WTC11 (cell line): ENCODE data around the gene SUN2. TPM values are rescaled to one million over a fixed set of nuclear protein-coding genes. Genes with fewer than 3 reads are reported as not detected.

ENCODE experiments used
- ATAC-seq: fragments of 200-7000 bp; cut with Tn5 transposase; 2 replicates; pipeline ENCODE4 v1.10.0; 2021; ENCODE audit warnings: mild to moderate bottlenecking, moderate library complexity
- CTCF ChIA-PET: fragments of 300-600 bp; sonication (Branson Sonifier 250); formaldehyde crosslinking; loops from one replicate; lab custom pipeline; 2021; ENCODE audit warnings: antibody characterized with exemption; lab: Charles Lee
- POLR2A ChIA-PET: fragments of 350-600 bp; sonication (Branson Sonifier 250); formaldehyde crosslinking; loops from one replicate; lab custom pipeline; 2021; ENCODE audit warnings: antibody characterized with exemption; lab: Charles Lee
- DNase-seq: peaks from one replicate; pipeline ENCODE4 v3.0.0; 2021; ENCODE audit warnings: low spot score
- H3K27ac Mint-ChIP-seq: 2 replicates; pipeline ENCODE4 v1.8.0; 2021; ENCODE audit warnings: mixed read lengths
- H3K27me3 Mint-ChIP-seq: 2 replicates; pipeline ENCODE4 v1.8.0; 2021; ENCODE audit warnings: low read depth, mild to moderate bottlenecking, moderate library complexity, mixed read lengths
- H3K36me3 Mint-ChIP-seq: 2 replicates; pipeline ENCODE4 v1.8.0; 2021; ENCODE audit warnings: mixed read lengths
- H3K4me1 Mint-ChIP-seq: 2 replicates; pipeline ENCODE4 v1.8.0; 2022; ENCODE audit warnings: mixed read lengths
- H3K4me3 Mint-ChIP-seq: 2 replicates; pipeline ENCODE4 v1.8.0; 2021; ENCODE audit warnings: mild to moderate bottlenecking, moderate library complexity, mixed read lengths
- H3K9me3 Mint-ChIP-seq: 2 replicates; pipeline ENCODE4 v1.8.0; 2021; ENCODE audit warnings: mixed read lengths
- CREB1 ChIP-seq: sonication (generic); formaldehyde crosslinking; IDR thresholded peaks from 2 replicates; pipeline ENCODE4 v1.8.0; 2023; ENCODE audit warnings: mild to moderate bottlenecking, missing genetic modification reagents
- CREM ChIP-seq: sonication (generic); formaldehyde crosslinking; IDR thresholded peaks from 2 replicates; pipeline ENCODE4 v1.8.1; 2022; ENCODE audit warnings: mild to moderate bottlenecking, missing genetic modification reagents, moderate library complexity
- EMX1 ChIP-seq: fragments of 250-450 bp; sonication (Bioruptor Pico); IDR thresholded peaks from 2 replicates; pipeline ENCODE4 v1.8.0; 2021; ENCODE audit warnings: mild to moderate bottlenecking
- FOXP1 ChIP-seq: sonication (generic); formaldehyde crosslinking; IDR thresholded peaks from 2 replicates; pipeline ENCODE4 v1.8.0; 2022; ENCODE audit warnings: missing genetic modification reagents, mild to moderate bottlenecking, moderate library complexity, borderline replicate concordance
- HMGA2 ChIP-seq: fragments of 250-450 bp; sonication (Bioruptor Pico); IDR thresholded peaks from 2 replicates; pipeline ENCODE4 v1.4.0; 2021; ENCODE audit warnings: mild to moderate bottlenecking, moderate library complexity
- NR3C1 ChIP-seq: sonication (generic); formaldehyde crosslinking; conservative IDR thresholded peaks from 2 replicates; pipeline ENCODE4 v1.8.1; 2023; ENCODE audit warnings: low read depth, mild to moderate bottlenecking, missing genetic modification reagents
- SMAD3 ChIP-seq: sonication (generic); formaldehyde crosslinking; IDR thresholded peaks from 2 replicates; pipeline ENCODE4 v1.8.0; 2022; ENCODE audit warnings: missing genetic modification reagents, mild to moderate bottlenecking, borderline replicate concordance
- TCF7 ChIP-seq: sonication (generic); formaldehyde crosslinking; IDR thresholded peaks from 2 replicates; pipeline ENCODE4 v1.8.0; 2022; ENCODE audit warnings: mild to moderate bottlenecking, low read depth, missing genetic modification reagents, moderate library complexity
- TP53 ChIP-seq: sonication (generic); formaldehyde crosslinking; IDR thresholded peaks from 2 replicates; pipeline ENCODE4 v1.8.1; 2023; ENCODE audit warnings: mild to moderate bottlenecking, missing genetic modification reagents
- ZNF317 ChIP-seq: sonication (generic); formaldehyde crosslinking; IDR thresholded peaks from 2 replicates; pipeline ENCODE4 v1.8.1; 2023; ENCODE audit warnings: low read depth, mild to moderate bottlenecking, moderate library complexity, missing genetic modification reagents, borderline replicate concordance
- total RNA-seq: library from RNA; stranded (reverse); gene quantifications from 3 replicates; pipeline ENCODE4 v1.2.3, GENCODE V29; 2021
- TF ChIP-seq, protein P1 (sequence below): sonication (generic); formaldehyde crosslinking; IDR thresholded peaks from 2 replicates; pipeline ENCODE4 v1.8.0; 2022; ENCODE audit warnings: mild to moderate bottlenecking, missing genetic modification reagents
- TF ChIP-seq, protein P2 (sequence below): sonication (generic); formaldehyde crosslinking; IDR thresholded peaks from 2 replicates; pipeline ENCODE4 v1.8.1; 2023; ENCODE audit warnings: mild to moderate bottlenecking, missing genetic modification reagents, moderate library complexity
- TF ChIP-seq, protein P3 (sequence below): fragments of 250-450 bp; sonication (Bioruptor Pico); IDR thresholded peaks from 2 replicates; pipeline ENCODE4 v2.1.2; 2022; ENCODE audit warnings: mild to moderate bottlenecking, moderate library complexity
- TF ChIP-seq, protein P4 (sequence below): sonication (generic); formaldehyde crosslinking; IDR thresholded peaks from 2 replicates; pipeline ENCODE4 v1.8.1; 2022; ENCODE audit warnings: mild to moderate bottlenecking, moderate library complexity, missing genetic modification reagents
- TF ChIP-seq, protein P5 (sequence below): sonication (generic); formaldehyde crosslinking; IDR thresholded peaks from 2 replicates; pipeline ENCODE4 v1.8.1; 2022; ENCODE audit warnings: low read depth, mild to moderate bottlenecking, moderate library complexity, missing genetic modification reagents, borderline replicate concordance

SUN2 gene
- total RNA-seq, 1 experiment from 2014 or later: 30.1 TPM

DNA sequence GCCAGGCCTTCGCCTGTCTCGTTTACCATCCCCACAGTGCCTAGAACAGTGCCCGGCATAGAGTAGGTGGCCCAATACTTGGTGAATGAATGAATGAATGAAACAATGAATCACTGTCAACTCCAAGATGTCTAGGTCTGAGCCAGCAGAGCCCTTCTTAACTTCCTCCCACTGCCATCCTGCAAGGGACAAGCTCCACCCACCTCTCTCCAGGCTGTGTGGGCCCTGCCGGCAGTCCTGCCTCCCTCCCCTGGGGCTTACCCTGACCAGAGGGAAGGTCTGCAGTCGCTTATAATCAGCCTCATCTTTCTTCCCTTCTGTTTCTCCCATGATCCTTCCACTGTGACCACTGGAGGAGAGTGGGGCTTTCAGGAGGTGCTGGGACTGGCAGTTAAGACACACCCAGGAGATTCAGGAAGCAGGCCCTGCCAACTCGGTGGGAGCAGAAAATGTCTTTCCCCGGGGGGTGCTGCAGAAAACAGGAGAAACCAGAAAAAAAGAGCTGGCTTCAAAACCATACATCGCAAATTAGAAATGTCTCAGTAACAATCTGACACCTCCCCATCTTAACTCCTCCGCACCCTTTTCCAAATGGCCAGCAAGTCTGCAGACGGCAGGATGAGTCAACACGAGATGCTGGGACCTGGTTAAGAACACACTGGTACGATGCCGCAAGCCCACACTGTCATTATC lies 26.8 kb upstream of the SUN2 start:
- no peaks in the 10 kb centered on the region for H3K9me3 Mint-ChIP-seq
- no peak for DNase-seq
- POLR2A ChIA-PET: no interaction called here
- H3K36me3 Mint-ChIP-seq: no peaks in the 10 kb centered on the region
- no peak overlapping the region for H3K27ac Mint-ChIP-seq
- TF ChIP-seq, protein P1, sequence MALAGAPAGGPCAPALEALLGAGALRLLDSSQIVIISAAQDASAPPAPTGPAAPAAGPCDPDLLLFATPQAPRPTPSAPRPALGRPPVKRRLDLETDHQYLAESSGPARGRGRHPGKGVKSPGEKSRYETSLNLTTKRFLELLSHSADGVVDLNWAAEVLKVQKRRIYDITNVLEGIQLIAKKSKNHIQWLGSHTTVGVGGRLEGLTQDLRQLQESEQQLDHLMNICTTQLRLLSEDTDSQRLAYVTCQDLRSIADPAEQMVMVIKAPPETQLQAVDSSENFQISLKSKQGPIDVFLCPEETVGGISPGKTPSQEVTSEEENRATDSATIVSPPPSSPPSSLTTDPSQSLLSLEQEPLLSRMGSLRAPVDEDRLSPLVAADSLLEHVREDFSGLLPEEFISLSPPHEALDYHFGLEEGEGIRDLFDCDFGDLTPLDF (CRISPR knock-in tag): no peak
- TF ChIP-seq, protein P2, sequence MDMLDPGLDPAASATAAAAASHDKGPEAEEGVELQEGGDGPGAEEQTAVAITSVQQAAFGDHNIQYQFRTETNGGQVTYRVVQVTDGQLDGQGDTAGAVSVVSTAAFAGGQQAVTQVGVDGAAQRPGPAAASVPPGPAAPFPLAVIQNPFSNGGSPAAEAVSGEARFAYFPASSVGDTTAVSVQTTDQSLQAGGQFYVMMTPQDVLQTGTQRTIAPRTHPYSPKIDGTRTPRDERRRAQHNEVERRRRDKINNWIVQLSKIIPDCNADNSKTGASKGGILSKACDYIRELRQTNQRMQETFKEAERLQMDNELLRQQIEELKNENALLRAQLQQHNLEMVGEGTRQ (CRISPR knock-in tag): no peak
- TF ChIP-seq SMAD3 (CRISPR knock-in tag): no peak
- no peak for TF ChIP-seq TP53 (CRISPR knock-in tag)
- TF ChIP-seq TCF7 (CRISPR knock-in tag): no peak
- TF ChIP-seq EMX1 (CRISPR knock-in tag): no peak
- TF ChIP-seq ZNF317 (CRISPR knock-in tag): no peak
- no peak for TF ChIP-seq NR3C1
- no peak for TF ChIP-seq CREM (CRISPR knock-in tag)
- TF ChIP-seq, all 79 proteins: peak for 0
- ATAC-seq: peak; percentile 84
- H3K4me3 Mint-ChIP-seq: no peak overlapping the region
- CTCF ChIA-PET: interaction anchor here (2.0 to 6.9 kb wide), 2 partner anchors 14 to 16 kb away, joined by 7 to 60 read pairs; no protein-coding TSS in a partner anchor
- peaks cover 5% of the 10 kb centered on the region for H3K4me1 Mint-ChIP-seq
- H3K27me3 Mint-ChIP-seq: no peaks in the 10 kb centered on the region

DNA sequence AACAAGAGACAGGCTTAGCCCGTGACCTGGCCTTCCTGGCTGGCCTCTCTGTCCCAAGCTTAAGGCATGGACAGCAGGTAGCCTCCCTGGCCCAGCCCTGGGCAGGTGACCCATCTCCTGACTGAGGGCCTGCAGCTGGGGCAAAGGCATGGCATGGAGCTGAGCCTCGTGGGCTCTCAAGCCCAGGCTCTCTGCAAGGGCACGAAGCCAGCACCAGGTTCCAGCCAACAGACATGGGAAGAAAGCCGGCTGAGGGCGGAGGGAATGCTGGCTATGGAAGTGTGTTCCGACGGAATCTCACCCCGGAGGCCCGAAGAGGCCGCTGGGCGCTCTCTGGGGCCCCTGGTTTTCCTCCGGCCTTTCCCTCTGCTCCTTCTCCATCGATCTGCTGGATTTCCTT lies 25.2 kb upstream of the SUN2 start:
- Mint-ChIP-seq H3K4me1 (peaks cover 10% of the 10 kb centered on the region), H3K9me3 (no peaks in the 10 kb centered on the region), H3K27me3 (no peaks in the 10 kb centered on the region), H3K27ac (no peak overlapping the region), H3K36me3 (no peaks in the 10 kb centered on the region), H3K4me3 (no peak overlapping the region)
- DNase-seq: no peak
- ChIA-PET CTCF (interaction anchor here (6.9 kb wide), 1 partner anchor 12 kb away, joined by 60 read pairs; no protein-coding TSS in a partner anchor), POLR2A (no interaction called here)
- TF ChIP-seq, protein P3, sequence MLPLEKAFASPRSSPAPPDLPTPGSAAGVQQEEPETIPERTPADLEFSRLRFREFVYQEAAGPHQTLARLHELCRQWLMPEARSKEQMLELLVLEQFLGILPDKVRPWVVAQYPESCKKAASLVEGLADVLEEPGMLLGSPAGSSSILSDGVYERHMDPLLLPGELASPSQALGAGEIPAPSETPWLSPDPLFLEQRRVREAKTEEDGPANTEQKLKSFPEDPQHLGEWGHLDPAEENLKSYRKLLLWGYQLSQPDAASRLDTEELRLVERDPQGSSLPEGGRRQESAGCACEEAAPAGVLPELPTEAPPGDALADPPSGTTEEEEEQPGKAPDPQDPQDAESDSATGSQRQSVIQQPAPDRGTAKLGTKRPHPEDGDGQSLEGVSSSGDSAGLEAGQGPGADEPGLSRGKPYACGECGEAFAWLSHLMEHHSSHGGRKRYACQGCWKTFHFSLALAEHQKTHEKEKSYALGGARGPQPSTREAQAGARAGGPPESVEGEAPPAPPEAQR (CRISPR knock-in tag): no peak
- TF ChIP-seq, protein P4, sequence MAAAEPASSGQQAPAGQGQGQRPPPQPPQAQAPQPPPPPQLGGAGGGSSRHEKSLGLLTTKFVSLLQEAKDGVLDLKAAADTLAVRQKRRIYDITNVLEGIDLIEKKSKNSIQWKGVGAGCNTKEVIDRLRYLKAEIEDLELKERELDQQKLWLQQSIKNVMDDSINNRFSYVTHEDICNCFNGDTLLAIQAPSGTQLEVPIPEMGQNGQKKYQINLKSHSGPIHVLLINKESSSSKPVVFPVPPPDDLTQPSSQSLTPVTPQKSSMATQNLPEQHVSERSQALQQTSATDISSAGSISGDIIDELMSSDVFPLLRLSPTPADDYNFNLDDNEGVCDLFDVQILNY (CRISPR knock-in tag): no peak
- TF ChIP-seq FOXP1 (CRISPR knock-in tag): no peak
- no peak for TF ChIP-seq HMGA2 (CRISPR knock-in tag)
- no peak for TF ChIP-seq CREB1
- no peak for ATAC-seq

DNA sequence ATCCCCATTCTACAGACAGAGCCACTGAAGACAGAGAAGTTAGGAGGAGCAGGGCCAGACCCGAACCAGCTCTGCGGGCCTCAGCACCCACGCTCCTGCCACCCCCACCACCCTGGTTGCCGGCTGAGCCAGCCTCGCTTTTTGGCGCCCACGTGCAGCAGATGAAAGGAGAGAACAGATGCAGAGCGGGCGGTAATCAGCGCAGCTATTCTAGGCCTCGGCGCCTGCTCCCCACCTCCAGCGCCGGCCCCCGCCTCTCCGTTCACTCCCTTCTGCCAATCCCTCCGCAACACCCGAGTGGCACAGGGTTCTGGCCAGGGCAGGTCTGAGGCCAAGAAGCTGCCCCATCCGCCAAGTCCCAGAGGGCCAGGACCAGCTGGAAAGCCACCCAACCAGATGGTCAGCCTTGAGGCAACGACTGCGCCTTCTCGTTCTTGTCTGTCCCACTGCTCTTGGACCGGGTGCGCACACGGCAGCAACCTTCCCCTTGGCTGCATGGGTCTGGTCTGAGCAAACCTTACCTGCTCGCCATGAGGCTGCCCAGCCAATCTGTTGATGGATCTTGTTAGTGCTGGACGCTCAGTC lies 21.4 kb upstream of the SUN2 start:
- no peak overlapping the region for H3K27ac Mint-ChIP-seq
- no peaks in the 10 kb centered on the region for H3K36me3 Mint-ChIP-seq
- no peaks in the 10 kb centered on the region for H3K9me3 Mint-ChIP-seq
- TF ChIP-seq CREM (CRISPR knock-in tag): no peak
- TF ChIP-seq, protein P5, sequence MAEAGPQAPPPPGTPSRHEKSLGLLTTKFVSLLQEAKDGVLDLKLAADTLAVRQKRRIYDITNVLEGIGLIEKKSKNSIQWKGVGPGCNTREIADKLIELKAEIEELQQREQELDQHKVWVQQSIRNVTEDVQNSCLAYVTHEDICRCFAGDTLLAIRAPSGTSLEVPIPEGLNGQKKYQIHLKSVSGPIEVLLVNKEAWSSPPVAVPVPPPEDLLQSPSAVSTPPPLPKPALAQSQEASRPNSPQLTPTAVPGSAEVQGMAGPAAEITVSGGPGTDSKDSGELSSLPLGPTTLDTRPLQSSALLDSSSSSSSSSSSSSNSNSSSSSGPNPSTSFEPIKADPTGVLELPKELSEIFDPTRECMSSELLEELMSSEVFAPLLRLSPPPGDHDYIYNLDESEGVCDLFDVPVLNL: no peak
- H3K4me1 Mint-ChIP-seq: peaks cover 14% of the 10 kb centered on the region
- CTCF ChIA-PET: interaction anchor here (0.5 to 1.8 kb wide), 4 partner anchors 8 to 61 kb away, joined by 3 to 8 read pairs (median 4); no protein-coding TSS in a partner anchor
- no peak for DNase-seq
- ATAC-seq: no peak
- no peaks in the 10 kb centered on the region for H3K27me3 Mint-ChIP-seq
- H3K4me3 Mint-ChIP-seq: no peak overlapping the region
- POLR2A ChIA-PET: no interaction called here
